Prostate gland (tissue), 2 donors: Measurements from ENCODE around the gene DCAF7. TPM values are rescaled to one million over a fixed set of nuclear protein-coding genes. Genes with fewer than 3 reads are reported as not detected.

ENCODE experiments used
- DNase-seq: peaks from one replicate; pipeline ENCODE4 v3.0.0-alpha.2; 2019; ENCODE audit warnings: low spot score
- H3K27ac ChIP-seq, 2 donors: fragments of 200-600 bp; sonication (generic); 2 replicates each; pipeline ENCODE4 v1.5.1; 2017 to 2019
- H3K27me3 ChIP-seq: fragments of 200-600 bp; sonication (generic); replicated peaks from 2 replicates; pipeline ENCODE4 v1.5.1; 2019; ENCODE audit not compliant: insufficient read depth
- H3K36me3 ChIP-seq, 2 donors: fragments of 200-600 bp; sonication (generic); 1 replicate in 1 of 2; 2 replicates in 1 of 2; pipeline versions ENCODE4 v1.5.1 to v1.8.1; 2017 to 2019
- H3K4me1 ChIP-seq: fragments of 200-600 bp; sonication (generic); replicated peaks from 2 replicates; pipeline ENCODE4 v1.5.1; 2019
- H3K4me3 ChIP-seq, 2 donors: fragments of 200-600 bp; sonication (generic); 2 replicates each; pipeline ENCODE4 v1.5.1; 2017 to 2019
- H3K9me3 ChIP-seq: fragments of 200-600 bp; sonication (generic); 2 replicates; pipeline ENCODE4 v1.5.1; 2017
- POLR2A ChIP-seq: fragments of 450-650 bp; IDR thresholded peaks from one replicate; pipeline ENCODE4 v1.6.1; 2016; ENCODE audit warnings: antibody characterized with exemption, mild to moderate bottlenecking
- POLR2AphosphoS5 ChIP-seq: sonication (generic); formaldehyde crosslinking; IDR thresholded peaks from one replicate; pipeline ENCODE4 v1.6.1; 2017; ENCODE audit warnings: antibody characterized with exemption
- WGBS: methylation state at CpG from one replicate; pipeline ENCODE4 v1.1.5; 2018; 5-methylcytosine and 5-hydroxymethylcytosine counted together
- intact Hi-C: fragments of 100-400 bp; cut with DNase I; formaldehyde crosslinking; loops from one replicate; pipeline ENCODE4 v1.14.2; 2022
- total RNA-seq, 2 donors: library from RNA; depleted of rRNA; stranded (reverse); fragments of >200 nt; gene quantifications; one replicate each; pipeline ENCODE4 v1.1.0, GENCODE V29; 2016
- TF ChIP-seq, protein P1 (sequence below), 4 experiments: fragments of 200-600 bp in 2 of 4; fragments of 450-650 bp in 2 of 4; sonication (generic) in 2 of 4; IDR thresholded peaks; 1 replicate in 3 of 4; 2 replicates in 1 of 4; pipeline ENCODE4 v1.5.1; 2016 to 2019; ENCODE audit warnings: antibody characterized with exemption in 4 of 4, mild to moderate bottlenecking in 2 of 4, moderate library complexity in 2 of 4

The DCAF7 gene
- total RNA-seq, 2 donors from 2014 or later: 48.9 to 68.6 TPM

DNA sequence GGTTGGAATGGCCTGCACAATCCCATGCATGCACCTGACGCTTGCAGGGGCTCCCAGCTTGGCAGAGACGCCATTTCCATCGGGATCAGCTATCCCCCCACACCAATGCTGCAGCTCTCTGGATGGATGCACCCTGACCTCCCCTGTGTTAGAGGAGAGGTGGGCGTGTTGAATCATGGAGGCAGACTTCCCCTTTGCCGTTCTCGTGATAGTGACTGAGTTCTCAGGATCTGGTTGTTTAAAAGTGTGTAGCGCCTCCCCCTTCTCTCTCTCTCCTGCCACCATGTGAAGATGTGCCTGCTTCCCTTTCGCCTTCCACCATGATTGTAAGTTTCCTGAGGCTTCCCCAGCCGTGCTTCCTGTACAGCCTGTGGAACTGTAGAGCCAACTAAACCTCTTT lies 44.9 kb upstream of the DCAF7 start:
- intact Hi-C loops: no loop called here
- no peak for DNase-seq

DNA sequence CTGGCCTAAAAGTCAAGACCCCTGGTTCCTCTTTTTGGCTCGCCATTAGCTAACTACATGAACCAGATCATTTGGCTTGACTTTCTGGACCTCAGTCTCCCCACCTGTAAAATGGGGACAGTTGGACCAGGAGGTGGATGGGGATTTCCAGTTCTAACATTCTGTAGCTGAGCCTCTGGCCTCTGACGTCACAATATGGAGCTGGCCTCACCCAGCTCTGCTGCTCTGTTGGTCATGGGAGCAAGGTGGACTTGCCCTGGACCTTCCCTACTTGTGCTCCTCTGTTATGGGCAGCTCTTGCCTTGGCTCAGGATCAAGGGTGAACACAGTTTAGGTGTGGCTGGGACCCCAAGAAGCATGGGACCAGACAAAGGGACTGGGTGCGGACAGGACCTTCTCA lies 43.6 kb upstream of the DCAF7 start:
- Histone ChIP-seq H3K27me3 (no peaks in the 10 kb centered on the region), H3K4me1 (no peaks in the 10 kb centered on the region), H3K27ac (no peak overlapping the region), H3K4me3 (no peak overlapping the region), H3K36me3 (no peaks in the 10 kb centered on the region), H3K9me3 (no peaks in the 10 kb centered on the region)
- intact Hi-C loops: no loop called here
- WGBS: 94% methylated on average over 3 of the region's 3 CpGs
- no peak for DNase-seq
- TF ChIP-seq POLR2A (no peak), POLR2AphosphoS5 (no peak)
- TF ChIP-seq, protein P1, sequence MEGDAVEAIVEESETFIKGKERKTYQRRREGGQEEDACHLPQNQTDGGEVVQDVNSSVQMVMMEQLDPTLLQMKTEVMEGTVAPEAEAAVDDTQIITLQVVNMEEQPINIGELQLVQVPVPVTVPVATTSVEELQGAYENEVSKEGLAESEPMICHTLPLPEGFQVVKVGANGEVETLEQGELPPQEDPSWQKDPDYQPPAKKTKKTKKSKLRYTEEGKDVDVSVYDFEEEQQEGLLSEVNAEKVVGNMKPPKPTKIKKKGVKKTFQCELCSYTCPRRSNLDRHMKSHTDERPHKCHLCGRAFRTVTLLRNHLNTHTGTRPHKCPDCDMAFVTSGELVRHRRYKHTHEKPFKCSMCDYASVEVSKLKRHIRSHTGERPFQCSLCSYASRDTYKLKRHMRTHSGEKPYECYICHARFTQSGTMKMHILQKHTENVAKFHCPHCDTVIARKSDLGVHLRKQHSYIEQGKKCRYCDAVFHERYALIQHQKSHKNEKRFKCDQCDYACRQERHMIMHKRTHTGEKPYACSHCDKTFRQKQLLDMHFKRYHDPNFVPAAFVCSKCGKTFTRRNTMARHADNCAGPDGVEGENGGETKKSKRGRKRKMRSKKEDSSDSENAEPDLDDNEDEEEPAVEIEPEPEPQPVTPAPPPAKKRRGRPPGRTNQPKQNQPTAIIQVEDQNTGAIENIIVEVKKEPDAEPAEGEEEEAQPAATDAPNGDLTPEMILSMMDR (IDR thresholded peaks at IDR 0.05): no peak

More for the DNA sequence above, 44.9 kb upstream of the DCAF7 start:
- no peaks in the 10 kb centered on the region for H3K27me3 ChIP-seq
- no peaks in the 10 kb centered on the region for H3K9me3 ChIP-seq
- H3K4me3 ChIP-seq: no peak overlapping the region
- no peak for TF ChIP-seq POLR2AphosphoS5
- no peak for TF ChIP-seq POLR2A
- TF ChIP-seq, protein P1 (IDR thresholded peaks at IDR 0.05): no peak
- H3K4me1 ChIP-seq: no peaks in the 10 kb centered on the region
- 90% methylated on average over 9 of the region's 9 CpGs for WGBS
- no peaks in the 10 kb centered on the region for H3K36me3 ChIP-seq
- no peak overlapping the region for H3K27ac ChIP-seq

DNA sequence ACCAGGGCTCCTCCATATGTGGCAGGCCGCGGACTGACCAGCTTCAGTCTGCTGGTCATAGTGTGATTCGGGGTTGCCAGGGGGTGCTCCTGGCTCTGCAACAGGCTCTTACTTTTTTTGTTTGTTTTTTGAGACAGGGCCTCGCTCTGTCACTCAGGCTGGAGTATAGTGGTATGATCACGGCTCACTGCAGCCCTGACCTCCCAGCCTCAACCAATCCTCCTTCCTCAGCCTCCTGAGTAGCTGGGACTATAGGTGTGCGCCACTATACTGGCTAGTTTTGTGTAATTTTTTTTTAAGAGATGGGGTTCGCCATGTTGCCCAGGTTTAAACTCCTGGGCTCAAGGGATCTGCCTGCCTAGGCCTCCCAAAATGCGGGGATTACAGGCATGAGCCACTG lies 38.9 kb upstream of the DCAF7 start:
- TF ChIP-seq, protein P1 (IDR thresholded peaks at IDR 0.05): no peak
- no peak for TF ChIP-seq POLR2AphosphoS5
- Histone ChIP-seq H3K9me3 (no peaks in the 10 kb centered on the region), H3K4me3 (no peak overlapping the region), H3K4me1 (no peaks in the 10 kb centered on the region), H3K27me3 (no peaks in the 10 kb centered on the region), H3K27ac (no peak overlapping the region), H3K36me3 (no peaks in the 10 kb centered on the region)
- intact Hi-C loops: no loop called here
- 90% methylated on average over 8 of the region's 8 CpGs for WGBS
- DNase-seq: no peak

DNA sequence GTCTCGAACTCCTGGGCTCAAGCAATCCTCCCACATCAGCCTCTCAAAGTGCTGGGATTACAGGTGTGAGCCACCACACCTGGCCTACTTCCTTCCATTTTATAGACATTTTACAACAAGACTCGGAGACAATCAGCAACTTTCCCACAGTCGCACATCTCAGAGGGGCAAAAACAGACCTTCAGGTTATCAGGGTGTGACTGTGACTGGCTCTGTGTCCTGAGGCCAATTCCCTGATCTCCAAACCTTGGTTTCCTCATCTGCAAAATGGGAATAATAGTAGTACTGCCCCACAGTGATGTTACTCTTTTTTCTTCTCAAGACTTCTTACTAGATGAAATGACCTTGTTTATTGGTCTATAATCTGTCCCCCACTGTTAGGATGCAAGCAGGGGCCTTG lies 37.9 kb upstream of the DCAF7 start:
- Histone ChIP-seq H3K9me3 (no peaks in the 10 kb centered on the region), H3K27ac (no peak overlapping the region), H3K27me3 (no peaks in the 10 kb centered on the region), H3K4me3 (no peak overlapping the region), H3K4me1 (no peaks in the 10 kb centered on the region), H3K36me3 (no peaks in the 10 kb centered on the region)
- 87% methylated on average over 3 of the region's 3 CpGs for WGBS
- intact Hi-C loops: no loop called here
- TF ChIP-seq, protein P1 (IDR thresholded peaks at IDR 0.05): no peak
- TF ChIP-seq POLR2AphosphoS5 (no peak), POLR2A (no peak)
- DNase-seq: no peak

DNA sequence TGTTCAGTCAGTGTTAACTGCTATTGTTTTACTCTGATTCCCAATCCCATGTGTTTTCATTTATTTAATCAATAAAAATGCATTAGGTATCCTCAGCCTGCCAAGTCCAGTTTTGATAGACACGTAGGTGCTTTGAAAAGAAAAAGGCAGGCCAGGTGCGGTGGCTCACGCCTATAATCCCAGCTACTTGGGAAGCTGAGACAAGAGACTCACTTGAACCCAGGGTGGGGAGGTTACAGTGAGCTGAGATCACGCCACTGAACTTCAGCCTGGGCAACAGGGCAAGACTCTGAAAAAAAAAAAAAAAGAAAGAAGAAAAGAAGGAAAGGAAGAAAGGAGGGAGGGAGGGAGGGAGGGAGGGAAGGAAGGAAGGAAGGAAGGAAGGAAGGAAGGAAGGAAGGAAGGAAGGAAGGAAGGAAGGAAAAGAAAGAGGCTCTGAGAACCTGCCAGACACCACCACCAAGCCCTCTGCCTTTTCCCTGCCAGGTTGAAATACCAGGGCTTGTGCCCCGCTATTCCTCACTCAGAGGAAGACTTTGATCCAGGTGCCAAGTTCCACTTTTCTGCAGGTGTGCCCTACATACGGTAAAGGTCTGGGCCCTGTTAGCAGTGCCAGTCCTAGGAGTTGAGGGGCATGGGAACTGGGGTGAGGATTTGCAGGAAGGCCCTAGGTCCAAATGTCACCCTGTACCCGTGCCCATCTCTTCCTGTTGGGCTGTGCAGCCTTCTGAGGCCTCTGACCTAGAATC lies 37.2 kb upstream of the DCAF7 start:
- Histone ChIP-seq H3K27me3 (no peaks in the 10 kb centered on the region), H3K9me3 (no peaks in the 10 kb centered on the region), H3K36me3 (no peaks in the 10 kb centered on the region), H3K4me1 (no peaks in the 10 kb centered on the region), H3K27ac (no peak overlapping the region), H3K4me3 (no peak overlapping the region)
- intact Hi-C loops: no loop called here
- no peak for DNase-seq
- 62% methylated on average over 7 of the region's 7 CpGs for WGBS
- TF ChIP-seq POLR2AphosphoS5 (no peak), POLR2A (no peak)
- TF ChIP-seq, protein P1 (IDR thresholded peaks at IDR 0.05): no peak
